Vagina (tissue), 2 donors: Measurements from ENCODE around the gene GLT8D2. TPM values are rescaled to one million over a fixed set of nuclear protein-coding genes. Genes with fewer than 3 reads are reported as not detected.
"Not testable (repeated sequence)": the region's sequence is repeated elsewhere in the genome, so short reads cannot be mapped to it uniquely, and the experiment has no call there.

Experiments used
- DNase-seq, 2 donors: peaks; one replicate each; pipeline ENCODE4 v3.0.0-alpha.2; 2017; ENCODE audit errors: extremely low spot score in 2 of 2
- H3K27ac ChIP-seq: fragments of 200-600 bp; sonication (generic); one replicate; pipeline ENCODE4 v1.5.1; 2019
- H3K27me3 ChIP-seq: fragments of 200-600 bp; sonication (generic); one replicate; pipeline ENCODE4 v1.5.1; 2019
- H3K36me3 ChIP-seq, 2 donors: fragments of 200-600 bp; sonication (generic); one replicate each; pipeline ENCODE4 v1.5.1; 2017 to 2019
- H3K4me1 ChIP-seq: fragments of 200-600 bp; sonication (generic); one replicate; pipeline ENCODE4 v1.5.1; 2019
- H3K4me3 ChIP-seq, 2 donors: fragments of 200-600 bp; sonication (generic); 1 replicate in 1 of 2; 2 replicates in 1 of 2; pipeline ENCODE4 v1.5.1; 2016 to 2019
- H3K9me3 ChIP-seq: fragments of 200-600 bp; sonication (generic); one replicate; pipeline ENCODE4 v1.5.1; 2019
- CTCF ChIP-seq, 3 experiments: fragments of 450-650 bp in 2 of 3; fragments of 200-600 bp in 1 of 3; sonication (generic) in 1 of 3; IDR thresholded peaks; one replicate each; pipeline ENCODE4 v1.5.1; 2017 to 2019; ENCODE audit warnings: antibody characterized with exemption in 3 of 3, mild to moderate bottlenecking in 2 of 3, moderate library complexity in 2 of 3
- POLR2A ChIP-seq, 2 donors: fragments of 450-650 bp; IDR thresholded peaks; one replicate each; pipeline ENCODE4 v1.6.1; 2017; ENCODE audit warnings: antibody characterized with exemption in 2 of 2, mild to moderate bottlenecking in 2 of 2, moderate library complexity in 2 of 2
- POLR2AphosphoS5 ChIP-seq, 2 donors: sonication (generic); formaldehyde crosslinking; IDR thresholded peaks; one replicate each; pipeline ENCODE4 v1.9.0; 2017; ENCODE audit warnings: antibody characterized with exemption in 2 of 2, mild to moderate bottlenecking in 2 of 2, low read depth in 1 of 2; ENCODE audit not compliant: insufficient read depth in 1 of 2
- intact Hi-C: fragments of 100-400 bp; cut with DNase I; formaldehyde crosslinking; loops from one replicate; pipeline ENCODE4 v1.15.1; 2023
- total RNA-seq: library from RNA; depleted of rRNA; stranded (reverse); fragments of >200 nt; gene quantifications from one replicate; pipeline ENCODE4 v1.2.3, GENCODE V29; 2016

GLT8D2 gene
- total RNA-seq, 1 donor from 2014 or later = 11.0 TPM

- Histone ChIP-seq H3K27me3 (no peaks in the 10 kb centered on the region), H3K4me3 (no peak overlapping the region), H3K36me3 (no peaks in the 10 kb centered on the region), H3K4me1 (peaks cover 23% of the 10 kb centered on the region), H3K9me3 (no peaks in the 10 kb centered on the region), H3K27ac (no peak overlapping the region)
- no peak for TF ChIP-seq POLR2A (IDR thresholded peaks at IDR 0.05)
- TF ChIP-seq CTCF (IDR thresholded peaks at IDR 0.05) = no peak
- TF ChIP-seq POLR2AphosphoS5 (IDR thresholded peaks at IDR 0.05; ENCODE audit: insufficient read depth in 1 of 2, low read depth in 1 of 2) = no peak
- intact Hi-C loops = no loop called here
- no peak for DNase-seq
Observed at GRCh38 chr12:104044158-104044557, 5.8 kb downstream of the GLT8D2 start.

DNA sequence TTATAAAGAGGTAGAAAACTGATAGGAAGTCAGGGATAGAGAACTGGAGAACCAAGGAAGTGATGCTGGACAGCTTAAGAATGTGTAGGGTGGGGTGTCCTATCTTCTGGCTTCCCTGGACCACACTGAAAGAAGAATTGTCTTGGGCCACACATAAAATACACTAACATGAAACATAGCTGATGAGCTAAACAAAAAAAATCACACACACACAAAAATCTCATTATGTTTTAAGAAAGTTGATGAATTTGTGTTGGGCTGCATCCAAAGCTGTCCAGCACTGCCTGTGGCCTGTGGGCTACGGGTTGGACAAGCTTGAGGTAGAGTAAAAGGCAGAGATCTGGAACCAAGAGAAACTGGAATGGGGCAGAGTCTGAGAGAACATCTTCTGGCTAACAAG lies 7.4 kb downstream of the GLT8D2 start:
- Histone ChIP-seq H3K36me3 (no peaks in the 10 kb centered on the region), H3K9me3 (no peaks in the 10 kb centered on the region), H3K27ac (no peak overlapping the region), H3K4me1 (peaks cover 11% of the 10 kb centered on the region), H3K27me3 (no peaks in the 10 kb centered on the region), H3K4me3 (no peak overlapping the region)
- intact Hi-C loops = no loop called here
- TF ChIP-seq POLR2A (IDR thresholded peaks at IDR 0.05) = no peak
- no peak for TF ChIP-seq POLR2AphosphoS5 (IDR thresholded peaks at IDR 0.05; ENCODE audit: insufficient read depth in 1 of 2, low read depth in 1 of 2)
- TF ChIP-seq CTCF (IDR thresholded peaks at IDR 0.05) = no peak
- DNase-seq = no peak

DNA sequence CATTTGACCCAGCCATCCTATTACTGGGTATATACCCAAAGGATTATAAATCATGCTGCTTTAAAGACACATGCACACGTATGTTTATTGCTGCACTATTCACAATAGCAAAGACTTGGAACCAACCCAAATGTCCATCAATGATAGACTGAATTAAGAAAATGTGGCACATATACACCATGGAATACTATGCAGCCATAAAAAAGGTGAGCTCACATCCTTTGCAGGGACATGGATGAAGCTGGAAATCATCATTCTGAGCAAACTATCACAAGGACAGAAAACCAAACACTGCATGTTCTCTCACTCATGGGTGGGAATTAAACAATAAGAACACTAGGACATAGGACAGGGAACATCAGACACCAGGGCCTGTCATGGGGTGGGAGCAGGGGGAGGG lies 10.2 kb downstream of the GLT8D2 start:
- H3K4me3 ChIP-seq, intact Hi-C loops, H3K4me1 ChIP-seq: not testable (repeated sequence)

GRCh38 chr12:104036143-104036542 lies 13.8 kb downstream of the GLT8D2 start:
- intact Hi-C loops, H3K4me3 ChIP-seq, H3K9me3 ChIP-seq, H3K27ac ChIP-seq, H3K4me1 ChIP-seq, H3K27me3 ChIP-seq, H3K36me3 ChIP-seq, DNase-seq: not testable (repeated sequence)

More for the DNA sequence above, 10.2 kb downstream of the GLT8D2 start:
- H3K9me3 ChIP-seq, H3K36me3 ChIP-seq, H3K27me3 ChIP-seq, H3K27ac ChIP-seq, DNase-seq: not testable (repeated sequence)

DNA sequence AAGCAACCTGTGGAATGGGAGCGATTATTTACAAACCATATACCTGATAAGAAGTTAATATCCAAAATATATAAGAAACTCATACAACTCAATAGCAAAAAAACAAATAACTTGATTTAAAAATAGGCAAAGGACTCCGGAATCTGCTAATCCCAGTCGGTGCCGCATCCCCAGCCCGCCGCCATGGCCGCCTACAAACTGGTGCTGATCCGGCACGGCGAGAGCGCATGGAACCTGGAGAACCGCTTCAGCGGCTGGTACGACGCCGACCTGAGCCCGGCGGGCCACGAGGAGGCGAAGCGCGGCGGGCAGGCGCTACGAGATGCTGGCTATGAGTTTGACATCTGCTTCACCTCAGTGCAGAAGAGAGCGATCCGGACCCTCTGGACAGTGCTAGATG lies 19.4 kb downstream of the GLT8D2 start:
- H3K36me3 ChIP-seq, H3K4me1 ChIP-seq, DNase-seq, H3K27me3 ChIP-seq, H3K4me3 ChIP-seq, H3K9me3 ChIP-seq, intact Hi-C loops, H3K27ac ChIP-seq: not testable (repeated sequence)

- Histone ChIP-seq H3K4me1 (no peaks in the 10 kb centered on the region), H3K27ac (no peak overlapping the region), H3K27me3 (no peaks in the 10 kb centered on the region), H3K36me3 (no peaks in the 10 kb centered on the region), H3K4me3 (no peak overlapping the region), H3K9me3 (peaks cover 5% of the 10 kb centered on the region)
- intact Hi-C loops = no loop called here
- no peak for DNase-seq
- TF ChIP-seq POLR2AphosphoS5 (IDR thresholded peaks at IDR 0.05; ENCODE audit: insufficient read depth in 1 of 2, low read depth in 1 of 2) (no peak), POLR2A (IDR thresholded peaks at IDR 0.05) (no peak), CTCF (IDR thresholded peaks at IDR 0.05) (no peak)
Observed at GRCh38 chr12:104026841-104027599, 23.0 kb downstream of the GLT8D2 start.
